GM12872 (cell line): Measurements from ENCODE around the gene C11orf91.

Experiments used
- TF ChIP-seq, protein P1 (sequence below): IDR thresholded peaks from 3 replicates; pipeline ENCODE4 v1.5.1; 2011; ENCODE audit warnings: low read depth, mild to moderate bottlenecking, low read length, moderate library complexity; ENCODE audit not compliant: insufficient read depth

C11orf91 gene

DNA sequence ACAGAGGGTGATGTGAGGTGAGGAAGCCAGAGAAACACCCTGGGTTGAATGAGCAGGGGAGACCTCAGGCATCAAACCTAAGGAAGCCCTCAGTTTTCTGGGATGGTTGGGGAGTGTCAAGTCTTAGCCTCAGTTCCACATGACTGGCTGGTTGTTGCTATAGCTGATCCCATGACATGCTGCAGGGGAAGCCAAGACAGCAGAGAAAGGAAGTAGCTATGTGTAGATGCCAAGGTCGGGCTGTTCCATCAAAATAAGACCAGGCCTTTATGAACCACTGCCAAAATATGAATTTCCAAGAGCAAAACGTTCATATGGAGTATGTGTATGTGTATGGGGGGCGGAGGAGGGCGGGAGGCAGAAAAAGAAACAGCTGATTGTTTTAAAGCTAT lies 24.0 kb upstream of the C11orf91 start:
- TF ChIP-seq, protein P1, sequence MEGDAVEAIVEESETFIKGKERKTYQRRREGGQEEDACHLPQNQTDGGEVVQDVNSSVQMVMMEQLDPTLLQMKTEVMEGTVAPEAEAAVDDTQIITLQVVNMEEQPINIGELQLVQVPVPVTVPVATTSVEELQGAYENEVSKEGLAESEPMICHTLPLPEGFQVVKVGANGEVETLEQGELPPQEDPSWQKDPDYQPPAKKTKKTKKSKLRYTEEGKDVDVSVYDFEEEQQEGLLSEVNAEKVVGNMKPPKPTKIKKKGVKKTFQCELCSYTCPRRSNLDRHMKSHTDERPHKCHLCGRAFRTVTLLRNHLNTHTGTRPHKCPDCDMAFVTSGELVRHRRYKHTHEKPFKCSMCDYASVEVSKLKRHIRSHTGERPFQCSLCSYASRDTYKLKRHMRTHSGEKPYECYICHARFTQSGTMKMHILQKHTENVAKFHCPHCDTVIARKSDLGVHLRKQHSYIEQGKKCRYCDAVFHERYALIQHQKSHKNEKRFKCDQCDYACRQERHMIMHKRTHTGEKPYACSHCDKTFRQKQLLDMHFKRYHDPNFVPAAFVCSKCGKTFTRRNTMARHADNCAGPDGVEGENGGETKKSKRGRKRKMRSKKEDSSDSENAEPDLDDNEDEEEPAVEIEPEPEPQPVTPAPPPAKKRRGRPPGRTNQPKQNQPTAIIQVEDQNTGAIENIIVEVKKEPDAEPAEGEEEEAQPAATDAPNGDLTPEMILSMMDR: no peak

DNA sequence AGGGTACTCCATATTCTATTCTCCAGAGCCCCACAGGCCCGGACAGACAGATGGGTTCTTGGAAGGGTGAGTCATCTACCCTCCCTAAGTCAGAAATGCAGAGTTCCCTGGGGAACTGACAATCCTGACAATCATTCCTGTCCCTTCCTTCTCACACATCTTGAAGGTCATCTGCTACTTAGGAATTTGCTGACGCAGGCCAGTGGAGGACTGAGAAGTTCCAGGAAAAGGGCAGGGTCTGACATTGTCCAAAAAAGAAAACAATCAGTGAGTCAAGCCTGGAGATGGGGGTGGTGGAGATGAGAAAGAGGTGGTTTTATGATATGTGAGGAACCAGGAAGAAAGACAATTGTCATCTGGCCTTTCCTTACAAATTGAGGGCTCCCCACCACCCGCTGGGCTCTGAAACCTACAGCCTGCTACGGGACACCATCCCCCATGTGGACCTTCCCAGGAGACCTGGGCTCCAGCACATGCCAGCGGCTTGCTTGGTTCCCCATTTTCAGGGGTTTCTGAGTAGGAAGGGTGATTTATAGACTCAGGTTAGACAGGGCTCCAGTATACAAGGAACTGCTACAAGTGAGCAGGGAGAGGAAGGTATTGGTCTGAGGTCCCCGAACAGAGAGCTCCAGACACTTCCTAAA lies 22.7 kb upstream of the C11orf91 start:
- TF ChIP-seq, protein P1: no peak

GRCh38 chr11:33722590-33723234 lies 22.1 kb upstream of the C11orf91 start:
- TF ChIP-seq, protein P1: no peak

- TF ChIP-seq, protein P1: no peak
Observed at GRCh38 chr11:33721984-33722383, 21.4 kb upstream of the C11orf91 start.

- TF ChIP-seq, protein P1: no peak
Observed at GRCh38 chr11:33721426-33721825, 20.8 kb upstream of the C11orf91 start.

GRCh38 chr11:33719587-33719986 lies 19.0 kb upstream of the C11orf91 start:
- TF ChIP-seq, protein P1: no peak

DNA sequence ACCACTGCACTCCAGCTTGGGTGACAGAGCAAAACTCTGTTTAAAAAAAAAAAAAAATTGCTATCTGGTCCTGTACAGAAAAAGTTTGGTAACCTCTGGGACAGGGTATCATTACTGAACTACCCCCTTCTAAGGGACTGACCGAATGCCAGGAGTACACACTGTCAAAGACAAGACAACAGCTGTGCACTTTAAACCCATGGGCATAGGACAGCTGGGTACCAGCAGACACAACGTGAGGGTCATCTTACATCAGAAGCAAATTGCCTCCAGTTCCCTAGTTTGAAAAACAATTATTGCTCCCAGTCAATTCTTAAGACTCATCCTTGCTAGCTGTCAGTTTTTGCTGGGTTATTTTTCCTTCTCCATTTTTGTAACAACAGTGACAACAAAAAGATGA lies 17.8 kb upstream of the C11orf91 start:
- TF ChIP-seq, protein P1: no peak
